T-helper 22 cell (primary cell): ENCODE measurements around the gene NEURL1.
"Not testable (repeated sequence)": the region's sequence is repeated elsewhere in the genome, so short reads cannot be mapped to it uniquely, and the experiment has no call there.

ENCODE experiments used
- DNase-seq: peaks from one replicate; pipeline ENCODE4 v3.0.0-alpha.2; 2020; ENCODE audit warnings: low read depth

Gene NEURL1

DNA sequence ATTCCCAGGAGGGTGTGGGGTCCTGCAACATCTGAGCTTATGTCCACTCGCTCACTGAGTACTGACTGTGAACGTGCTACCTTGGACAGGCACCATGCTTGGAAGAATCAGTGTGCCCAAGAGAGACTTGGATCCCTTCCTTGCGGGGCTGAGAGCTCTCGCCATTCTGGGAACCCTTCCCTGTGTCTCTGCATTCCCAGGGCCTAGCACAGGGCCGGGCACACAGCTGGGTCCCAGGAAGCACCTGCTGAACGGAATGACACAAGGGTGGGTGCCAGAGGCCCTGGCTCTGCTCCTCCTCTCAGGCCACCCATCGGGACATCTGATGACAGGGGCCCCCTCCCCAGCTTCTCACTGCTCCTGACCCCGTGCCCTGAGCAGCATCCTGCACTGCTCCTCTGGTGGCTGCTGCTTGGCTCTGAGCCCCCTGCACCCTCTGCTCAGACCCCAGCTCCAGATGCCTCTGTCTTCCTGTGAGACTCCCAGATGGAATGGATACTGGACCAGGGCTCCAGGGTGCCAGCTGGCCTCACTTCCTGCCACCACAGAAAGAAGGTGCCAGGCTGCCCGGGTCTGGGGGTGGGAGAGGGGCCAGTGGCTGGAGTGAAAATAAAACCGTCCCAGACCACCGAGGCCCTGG lies 129.6 kb downstream of the NEURL1 start:
- no peak for DNase-seq

GRCh38 chr10:103626178-103626577 lies 132.7 kb downstream of the NEURL1 start:
- DNase-seq, result no peak

- no peak for DNase-seq
These were observed 133.8 kb downstream of the NEURL1 start for GRCh38 chr10:103627111-103627892.

DNA sequence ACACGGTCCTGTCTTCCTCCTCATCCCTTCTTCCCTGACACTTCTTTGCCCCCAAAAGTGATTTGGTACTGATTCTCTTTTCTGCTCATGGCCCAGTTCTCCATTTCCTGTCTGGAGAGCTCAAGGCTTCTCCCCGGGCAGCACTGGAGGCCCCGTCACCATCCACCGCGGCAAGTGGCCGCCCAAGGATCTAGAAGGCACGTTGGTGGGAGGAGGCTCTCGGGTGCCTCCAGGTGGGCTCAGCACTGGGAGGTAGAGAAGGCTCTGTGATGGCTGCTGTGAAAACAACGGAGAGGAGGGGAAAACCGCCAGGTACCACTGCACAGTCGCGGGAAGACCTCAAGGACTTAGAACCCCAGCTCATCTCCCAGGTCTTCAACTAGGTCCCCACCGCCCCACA lies 134.4 kb downstream of the NEURL1 start:
- no peak for DNase-seq

DNA sequence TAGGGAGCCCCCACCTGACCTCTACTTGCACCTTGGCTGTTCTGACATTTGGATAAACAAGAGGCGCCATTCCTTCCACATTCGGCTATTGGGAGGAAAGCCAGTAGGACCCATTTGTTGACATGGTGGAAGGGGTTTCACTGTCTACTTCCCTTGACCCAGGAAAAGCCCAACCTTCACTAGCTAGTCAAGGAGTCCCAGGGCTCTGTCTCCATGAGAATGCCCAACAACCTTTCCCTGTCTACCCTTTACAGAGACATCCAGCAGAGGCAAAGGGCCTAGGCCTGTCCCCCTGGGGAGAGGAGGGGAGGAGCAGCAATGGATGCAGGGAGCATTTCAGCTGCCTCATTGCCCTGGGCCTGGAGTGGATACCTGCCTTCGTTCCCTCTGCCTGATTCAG lies 136.1 kb downstream of the NEURL1 start:
- DNase-seq, result no peak

DNA sequence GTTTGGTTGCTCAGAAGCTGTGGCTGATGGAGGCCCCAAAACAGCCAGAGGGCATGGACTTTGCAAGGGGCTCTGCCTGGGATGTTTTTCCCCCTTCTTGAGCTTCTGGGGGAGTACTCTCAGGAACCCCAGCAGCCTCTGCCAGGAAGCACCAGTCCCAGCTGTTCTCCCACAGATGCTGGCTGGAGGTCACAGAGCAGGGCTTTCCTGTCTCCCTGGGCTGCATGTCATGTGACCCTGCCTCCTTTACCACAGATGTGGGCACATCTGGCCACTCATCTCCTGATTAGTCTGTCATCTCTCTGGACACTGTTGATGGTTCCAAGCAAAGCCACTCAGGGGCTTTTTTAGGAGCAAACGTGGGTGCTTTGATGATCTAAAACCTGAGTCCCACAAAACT lies 136.7 kb downstream of the NEURL1 start:
- no peak for DNase-seq

- DNase-seq, result no peak
These were observed 138.7 kb downstream of the NEURL1 start for GRCh38 chr10:103632247-103632642.

- DNase-seq, result not testable (repeated sequence)
These were observed 139.4 kb downstream of the NEURL1 start for GRCh38 chr10:103632871-103633270.

- no peak for DNase-seq
These were observed 140.3 kb downstream of the NEURL1 start for GRCh38 chr10:103633846-103634245.

- no peak for DNase-seq
These were observed 142.1 kb downstream of the NEURL1 start for GRCh38 chr10:103635580-103635979.

GRCh38 chr10:103636492-103636891 lies 143.0 kb downstream of the NEURL1 start:
- DNase-seq, result no peak

GRCh38 chr10:103637011-103637410 lies 143.5 kb downstream of the NEURL1 start:
- DNase-seq, result no peak

- no peak for DNase-seq
These were observed 144.5 kb downstream of the NEURL1 start for GRCh38 chr10:103637927-103638557.

DNA sequence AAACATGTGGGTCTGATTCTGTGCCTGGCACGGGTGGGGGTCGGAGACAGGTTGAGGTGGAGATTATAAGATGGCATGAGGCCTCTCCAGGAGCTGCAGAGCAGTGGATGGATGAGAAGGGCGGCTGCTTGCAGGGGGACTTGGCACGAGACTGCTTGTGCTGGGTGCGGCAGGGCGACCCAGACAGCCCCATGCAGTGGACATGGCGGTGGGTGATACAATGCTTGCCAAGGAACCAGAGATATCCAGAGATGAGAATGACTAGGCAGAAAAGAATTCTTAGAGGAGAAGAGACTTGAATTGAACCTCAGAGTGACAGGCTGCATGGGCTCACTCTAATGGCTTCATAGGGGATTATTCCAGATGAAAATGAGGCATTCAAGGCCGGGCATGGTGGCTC lies 145.4 kb downstream of the NEURL1 start:
- DNase-seq, result no peak

GRCh38 chr10:103640436-103641181 lies 147.1 kb downstream of the NEURL1 start:
- no peak for DNase-seq

DNA sequence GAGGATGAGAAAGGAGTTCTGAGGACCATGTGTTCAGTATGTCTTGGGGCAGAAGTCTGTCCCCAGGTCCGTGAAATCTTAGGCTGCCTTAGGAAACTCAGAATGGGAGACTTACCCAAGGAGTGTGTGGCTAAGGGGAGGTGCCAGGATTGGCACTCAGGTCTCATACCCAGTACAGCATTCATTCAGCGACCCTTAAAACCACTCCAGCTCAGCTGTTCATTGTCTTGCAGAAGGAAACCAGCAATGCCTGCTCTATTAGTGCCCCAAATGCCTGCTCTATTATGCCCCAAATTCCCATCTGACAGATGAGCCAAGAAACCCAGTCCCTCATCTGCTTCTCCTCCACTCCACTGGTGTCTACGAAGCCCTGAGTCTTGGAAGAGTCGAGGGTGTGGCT lies 147.8 kb downstream of the NEURL1 start:
- no peak for DNase-seq
